ENCODE data around the gene TMPRSS2.

TMPRSS2 gene

GRCh38 chr21:41509145-41509496, 1.2 kb upstream of the TMPRSS2 start:
- no peak for DNase-seq

GRCh38 chr21:41508415-41509144, 622 bp upstream of the TMPRSS2 start:
- DNase-seq, result no peak

GRCh38 chr21:41506611-41507520, 1.1 kb downstream of the TMPRSS2 start:
- DNase-seq, result no peak

GRCh38 chr21:41506005-41506594, 1.9 kb downstream of the TMPRSS2 start:
- DNase-seq, result no peak

GRCh38 chr21:41504030-41504429, 3.9 kb downstream of the TMPRSS2 start:
- DNase-seq, result no peak

- no peak for DNase-seq
Measured at GRCh38 chr21:41503331-41503730, 4.6 kb downstream of the TMPRSS2 start.

GRCh38 chr21:41501919-41502318, 6.0 kb downstream of the TMPRSS2 start:
- DNase-seq, result no peak

- DNase-seq, result no peak
Measured at GRCh38 chr21:41500931-41501381, 7.0 kb downstream of the TMPRSS2 start.

GRCh38 chr21:41500363-41500762, 7.6 kb downstream of the TMPRSS2 start:
- DNase-seq, result no peak

- DNase-seq, result no peak
Measured at GRCh38 chr21:41499920-41500319, 8.0 kb downstream of the TMPRSS2 start.

- DNase-seq, result no peak
Measured at GRCh38 chr21:41497788-41498187, 10.2 kb downstream of the TMPRSS2 start.

- DNase-seq, result no peak
Measured at GRCh38 chr21:41497008-41497407, 10.9 kb downstream of the TMPRSS2 start.

- no peak for DNase-seq
Measured at GRCh38 chr21:41494242-41494641, 13.7 kb downstream of the TMPRSS2 start.

- DNase-seq, result no peak
Measured at GRCh38 chr21:41491412-41491811, 16.5 kb downstream of the TMPRSS2 start.

- no peak for DNase-seq
Measured at GRCh38 chr21:41490330-41490729, 17.6 kb downstream of the TMPRSS2 start.

- DNase-seq, result no peak
Measured at GRCh38 chr21:41489329-41489728, 18.6 kb downstream of the TMPRSS2 start.

- DNase-seq, result no peak
Measured at GRCh38 chr21:41488080-41488479, 19.9 kb downstream of the TMPRSS2 start.

- DNase-seq, result no peak
Measured at GRCh38 chr21:41487082-41487481, 20.9 kb downstream of the TMPRSS2 start.

- no peak for DNase-seq
Measured at GRCh38 chr21:41483973-41484372, 24.0 kb downstream of the TMPRSS2 start.

GRCh38 chr21:41483415-41483814, 24.5 kb downstream of the TMPRSS2 start:
- no peak for DNase-seq

GRCh38 chr21:41482980-41483379, 25.0 kb downstream of the TMPRSS2 start:
- no peak for DNase-seq

- peak; percentile 51 for DNase-seq
Measured at GRCh38 chr21:41482301-41482700, 25.7 kb downstream of the TMPRSS2 start.

GRCh38 chr21:41481191-41481590, 26.8 kb downstream of the TMPRSS2 start:
- no peak for DNase-seq

Data from kidney glomerular epithelial cell (primary cell).